GM18505 (cell line): Measurements from ENCODE around the gene SOCS2.
"Not testable (repeated sequence)": the region's sequence is repeated elsewhere in the genome, so short reads cannot be mapped to it uniquely, and the experiment has no call there.

ENCODE experiments used
- ATAC-seq: cut with Tn5 transposase; IDR thresholded peaks from one replicate; pipeline ENCODE4 v1.9.1; 2021; ENCODE audit not compliant: unreplicated experiment
- POLR2A ChIP-seq: IDR thresholded peaks from 4 replicates; pipeline ENCODE4 v1.6.1; 2011; ENCODE audit warnings: borderline replicate concordance; ENCODE audit not compliant: insufficient read depth, insufficient read length; ENCODE audit errors: extremely low read depth

Gene SOCS2

DNA sequence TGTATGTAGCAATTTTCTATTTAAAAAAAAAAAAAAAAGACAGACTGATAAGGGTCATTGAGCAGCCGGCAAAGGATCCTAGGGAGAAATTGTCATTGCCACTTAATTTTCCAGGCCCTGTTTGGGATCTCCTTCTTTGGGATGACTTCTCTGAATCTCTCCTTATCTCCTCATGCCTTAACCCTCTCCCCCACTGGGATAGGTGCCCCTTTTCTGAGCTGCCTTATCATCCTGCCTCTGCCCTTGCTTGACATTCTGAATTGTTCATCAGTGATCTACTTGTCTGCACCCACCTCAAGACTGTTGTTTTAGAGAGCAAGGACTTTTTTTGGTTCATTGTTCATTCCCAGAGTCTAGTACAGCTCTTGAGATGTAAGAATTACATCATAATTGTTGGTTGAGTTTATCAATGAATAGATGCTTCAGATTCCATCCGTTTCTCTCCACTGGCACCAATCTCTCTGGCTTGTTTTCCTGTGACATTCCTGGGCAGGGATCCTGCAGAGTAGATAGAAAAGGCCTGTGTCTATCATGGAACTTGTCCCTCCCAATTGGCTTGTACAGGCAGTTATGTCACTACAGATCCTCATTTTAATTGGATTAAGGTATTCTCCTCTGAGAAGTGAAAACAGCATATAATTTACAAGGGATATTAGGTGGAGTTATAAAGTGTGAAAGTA is 42.6 kb downstream of the SOCS2 start:
- ATAC-seq: no peak
- TF ChIP-seq POLR2A: no peak

DNA sequence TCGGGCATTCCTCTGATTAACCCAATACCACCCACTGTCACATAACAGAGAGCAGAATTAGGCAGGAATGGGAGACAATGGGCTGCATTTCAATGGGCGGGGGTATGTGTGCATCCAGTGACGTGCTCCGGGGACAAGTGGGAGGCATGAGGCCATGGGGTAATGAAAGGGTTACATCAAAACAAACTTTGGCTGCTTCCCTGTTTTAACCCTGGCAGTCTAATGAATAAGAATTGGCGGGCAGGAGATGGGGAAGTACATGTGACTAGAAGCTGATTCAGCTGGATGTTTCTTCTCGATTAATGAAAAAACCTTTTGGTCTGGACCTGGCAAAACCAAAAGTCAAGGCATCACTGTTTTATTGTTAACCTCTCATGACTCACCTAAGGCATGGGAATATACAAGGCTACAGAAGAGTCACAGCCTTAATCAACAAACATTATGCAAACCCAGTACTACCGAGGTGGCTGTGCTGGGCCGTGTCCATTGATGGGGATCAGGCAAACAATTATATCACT is 44.2 kb downstream of the SOCS2 start:
- no peak for ATAC-seq
- no peak for TF ChIP-seq POLR2A

DNA sequence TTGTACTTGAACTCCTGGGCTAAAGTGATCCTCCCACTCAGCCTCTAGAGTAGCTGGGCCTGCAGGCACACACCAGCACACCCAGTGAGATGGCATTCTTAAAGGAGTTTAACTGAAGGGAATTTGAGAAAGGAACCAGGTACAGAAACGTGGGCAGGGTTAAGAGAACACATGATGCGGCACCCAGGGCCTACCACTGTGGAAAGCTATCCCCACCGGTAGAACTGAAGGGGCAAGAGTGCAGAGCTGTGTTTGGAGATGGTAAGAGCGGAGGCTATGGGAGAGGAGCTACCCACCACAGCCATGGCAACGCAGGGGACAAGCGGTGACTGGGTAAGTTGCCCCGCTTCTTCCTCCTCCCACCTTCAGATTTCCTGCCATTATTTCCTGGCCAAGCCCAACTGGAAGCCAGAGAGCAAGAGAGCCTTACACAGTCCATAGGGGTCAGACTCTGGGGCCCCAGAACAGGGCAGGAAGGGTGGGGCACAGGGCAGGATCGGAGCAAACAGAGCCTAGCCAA is 46.5 kb downstream of the SOCS2 start:
- TF ChIP-seq POLR2A: no peak

DNA sequence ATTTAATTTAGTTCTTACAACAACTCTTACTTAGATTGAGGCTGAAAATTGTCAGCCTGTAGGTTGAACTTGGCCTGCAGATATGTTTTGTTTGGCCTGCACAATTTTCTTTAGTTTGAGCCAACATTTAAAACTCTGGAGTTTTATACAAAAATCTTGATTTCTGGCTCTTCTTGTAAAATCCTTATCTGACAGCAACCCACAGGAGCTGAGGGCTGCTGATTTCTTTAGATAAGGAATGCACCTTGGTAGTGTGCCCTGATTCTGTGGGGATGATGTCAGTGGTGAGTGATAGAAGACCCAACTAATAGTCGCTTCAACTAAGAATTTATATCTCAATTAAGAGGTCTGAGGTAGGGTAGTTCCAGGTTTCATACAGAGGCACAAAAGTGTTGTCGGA is 49.5 kb downstream of the SOCS2 start:
- TF ChIP-seq POLR2A: no peak
- ATAC-seq: no peak

More for the DNA sequence above, 46.5 kb downstream of the SOCS2 start:
- ATAC-seq: no peak

DNA sequence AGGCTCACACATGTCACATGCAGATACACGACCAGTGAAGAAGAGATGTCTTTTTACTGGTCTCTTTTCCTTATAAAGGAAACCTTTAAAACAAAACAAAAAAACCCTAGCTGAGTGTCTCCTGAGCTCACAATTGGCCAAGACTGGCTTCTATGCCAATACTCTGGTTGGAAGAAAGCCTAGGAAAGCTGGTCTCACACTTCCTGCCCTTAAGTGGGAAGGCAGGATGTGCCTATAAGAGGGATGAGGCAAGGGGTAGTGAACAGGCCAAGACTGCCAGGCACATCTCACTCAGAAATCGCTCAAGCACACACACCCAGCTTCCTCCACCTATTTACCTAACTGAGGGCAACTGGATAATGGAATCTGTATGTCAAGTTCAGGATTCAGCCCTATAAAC is 50.0 kb downstream of the SOCS2 start:
- no peak for ATAC-seq
- no peak for TF ChIP-seq POLR2A

DNA sequence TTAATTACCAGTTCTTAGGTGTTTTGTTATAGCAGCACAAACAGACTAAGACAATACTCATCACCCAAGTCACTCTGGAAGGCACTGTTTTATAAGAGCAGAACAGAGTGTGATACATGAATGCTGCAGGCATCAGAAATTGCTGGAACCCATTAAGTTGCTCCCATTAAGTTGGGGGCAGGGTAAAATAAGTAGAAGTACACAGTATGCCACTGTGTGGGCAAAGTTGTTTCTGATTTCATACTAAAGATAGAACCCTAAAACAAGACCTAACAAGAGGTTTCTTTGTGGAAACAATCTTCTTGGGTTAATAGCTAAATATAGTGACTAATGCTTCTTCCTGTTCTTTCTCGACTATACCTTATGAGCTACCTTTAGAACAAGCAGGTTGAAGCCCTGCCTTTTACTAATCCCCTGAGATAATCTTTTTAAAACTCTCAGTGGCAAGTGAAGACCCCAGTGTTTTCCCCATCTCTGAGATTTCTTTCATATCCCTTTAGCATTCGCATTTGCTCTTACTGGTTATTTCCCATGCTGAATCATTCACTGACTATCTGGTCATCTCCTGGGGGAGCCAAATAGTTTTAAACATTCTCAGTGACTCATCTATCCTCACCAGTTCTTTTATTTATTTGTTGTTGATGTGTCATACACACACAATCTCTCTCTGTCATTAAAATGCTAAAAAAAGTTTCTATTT is 52.3 kb downstream of the SOCS2 start:
- ATAC-seq: peak; percentile 61

DNA sequence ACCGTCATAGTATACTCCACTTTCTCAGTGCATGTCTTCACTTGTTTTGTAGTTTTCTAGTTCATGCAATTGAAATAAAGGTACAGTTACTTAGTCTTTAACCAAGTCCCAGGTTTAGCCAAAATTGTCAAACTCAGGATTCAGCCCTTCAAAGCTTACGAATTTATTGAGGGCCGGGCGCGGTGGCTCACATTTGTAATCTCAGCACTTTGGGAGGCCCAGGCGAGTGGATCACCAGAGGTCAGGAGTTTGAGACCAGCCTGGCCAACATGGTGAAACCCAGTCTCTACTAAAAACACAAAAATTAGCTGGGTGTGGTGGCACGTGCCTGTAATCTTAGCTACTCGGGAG is 52.8 kb downstream of the SOCS2 start:
- ATAC-seq: not testable (repeated sequence)

More for the DNA sequence above, 52.3 kb downstream of the SOCS2 start:
- TF ChIP-seq POLR2A: no peak

DNA sequence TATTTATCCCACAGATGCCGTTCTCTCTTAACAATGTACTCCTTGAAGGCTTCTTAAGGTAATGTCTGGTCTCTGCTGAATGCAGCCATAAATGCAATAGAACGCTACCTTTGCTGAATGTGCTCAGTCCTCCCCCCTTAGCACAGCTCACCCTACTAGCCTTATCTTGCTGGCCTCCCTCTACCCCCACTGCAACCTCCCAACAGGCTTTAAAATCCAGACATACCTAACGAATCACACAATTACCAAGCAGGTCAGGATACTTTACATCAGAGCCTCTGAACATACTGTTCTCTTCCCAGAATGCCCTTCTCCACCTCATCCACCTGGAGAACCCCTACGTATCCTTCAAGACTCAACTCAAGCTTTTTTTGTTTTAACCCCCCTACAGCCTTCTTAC is 53.7 kb downstream of the SOCS2 start:
- no peak for ATAC-seq
- no peak for TF ChIP-seq POLR2A
